HUES6 (cell line): ENCODE results near the gene CD9.
"Not testable (repeated sequence)": the region's sequence is repeated elsewhere in the genome, so short reads cannot be mapped to it uniquely, and the experiment has no call there.

Source experiments
- H3K27ac ChIP-seq: 2 replicates; pipeline ENCODE4 v1.7.0; 2013; ENCODE audit warnings: low read depth, mild to moderate bottlenecking, low read length, inconsistent platforms
- H3K27me3 ChIP-seq: 2 replicates; pipeline ENCODE4 v1.6.1; 2013; ENCODE audit warnings: low read length; ENCODE audit not compliant: control insufficient read depth, insufficient read depth
- H3K36me3 ChIP-seq: 2 replicates; pipeline ENCODE4 v1.6.1; 2013; ENCODE audit warnings: low read length; ENCODE audit not compliant: control insufficient read depth, insufficient read depth
- H3K4me1 ChIP-seq: 2 replicates; pipeline ENCODE4 v1.6.1; 2013; ENCODE audit warnings: low read length; ENCODE audit not compliant: control insufficient read depth, insufficient read depth
- H3K4me3 ChIP-seq: 2 replicates; pipeline ENCODE4 v1.5.1; 2013; ENCODE audit warnings: low read depth, low read length
- H3K9ac ChIP-seq: one replicate; pipeline ENCODE4 v1.6.1; 2013; ENCODE audit warnings: mild to moderate bottlenecking, low read length
- H3K9me3 ChIP-seq: 2 replicates; pipeline ENCODE4 v1.6.1; 2013; ENCODE audit warnings: low read depth, low read length; ENCODE audit not compliant: control insufficient read depth, insufficient read depth

CD9 gene

DNA sequence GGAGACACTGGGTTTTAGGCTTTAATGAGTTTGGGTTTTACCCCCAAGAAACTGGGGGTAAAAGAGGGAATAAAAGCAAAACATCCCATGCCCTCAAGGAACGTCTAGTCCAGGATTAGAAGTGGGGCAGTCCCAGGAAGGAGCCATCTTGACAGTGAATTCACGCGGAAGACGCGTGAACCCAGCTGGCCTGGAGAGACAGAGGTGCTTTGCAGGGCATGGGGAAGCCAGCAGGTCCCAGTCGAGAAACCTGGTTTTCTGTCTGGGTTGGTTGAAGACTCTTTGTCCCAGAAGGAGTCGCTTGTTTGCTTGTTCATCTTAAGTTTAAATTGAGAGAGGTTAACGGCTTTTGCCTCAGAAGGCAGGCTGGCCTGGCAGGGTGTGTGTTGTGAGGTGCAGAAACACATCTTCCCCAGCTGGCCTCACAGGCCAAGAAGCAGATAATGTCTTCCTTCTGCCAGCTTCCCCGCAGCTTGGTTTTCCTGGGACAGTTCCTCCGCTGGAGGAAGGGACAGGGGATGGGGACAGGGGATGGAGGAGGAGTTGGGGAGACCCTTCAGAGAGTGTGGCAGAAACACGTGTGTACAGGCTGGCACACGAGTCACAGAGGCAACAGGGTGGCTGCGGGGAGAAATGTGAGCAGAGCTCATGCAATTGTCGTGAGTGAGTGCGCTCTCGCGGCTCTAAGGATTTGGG lies 18.5 kb upstream of the CD9 start:
- H3K27me3 ChIP-seq = no peaks in the 10 kb centered on the region
- no peaks in the 10 kb centered on the region for H3K36me3 ChIP-seq
- H3K27ac ChIP-seq = no peak overlapping the region
- no peaks in the 10 kb centered on the region for H3K9me3 ChIP-seq
- peaks cover 21% of the 10 kb centered on the region for H3K4me1 ChIP-seq
- no peak overlapping the region for H3K9ac ChIP-seq
- no peak overlapping the region for H3K4me3 ChIP-seq

GRCh38 chr12:6182279-6182898 lies 17.8 kb upstream of the CD9 start:
- no peaks in the 10 kb centered on the region for H3K9me3 ChIP-seq
- no peaks in the 10 kb centered on the region for H3K36me3 ChIP-seq
- no peaks in the 10 kb centered on the region for H3K27me3 ChIP-seq
- H3K4me3 ChIP-seq = no peak overlapping the region
- H3K4me1 ChIP-seq = peaks cover 21% of the 10 kb centered on the region
- H3K27ac ChIP-seq = no peak overlapping the region
- no peak overlapping the region for H3K9ac ChIP-seq

DNA sequence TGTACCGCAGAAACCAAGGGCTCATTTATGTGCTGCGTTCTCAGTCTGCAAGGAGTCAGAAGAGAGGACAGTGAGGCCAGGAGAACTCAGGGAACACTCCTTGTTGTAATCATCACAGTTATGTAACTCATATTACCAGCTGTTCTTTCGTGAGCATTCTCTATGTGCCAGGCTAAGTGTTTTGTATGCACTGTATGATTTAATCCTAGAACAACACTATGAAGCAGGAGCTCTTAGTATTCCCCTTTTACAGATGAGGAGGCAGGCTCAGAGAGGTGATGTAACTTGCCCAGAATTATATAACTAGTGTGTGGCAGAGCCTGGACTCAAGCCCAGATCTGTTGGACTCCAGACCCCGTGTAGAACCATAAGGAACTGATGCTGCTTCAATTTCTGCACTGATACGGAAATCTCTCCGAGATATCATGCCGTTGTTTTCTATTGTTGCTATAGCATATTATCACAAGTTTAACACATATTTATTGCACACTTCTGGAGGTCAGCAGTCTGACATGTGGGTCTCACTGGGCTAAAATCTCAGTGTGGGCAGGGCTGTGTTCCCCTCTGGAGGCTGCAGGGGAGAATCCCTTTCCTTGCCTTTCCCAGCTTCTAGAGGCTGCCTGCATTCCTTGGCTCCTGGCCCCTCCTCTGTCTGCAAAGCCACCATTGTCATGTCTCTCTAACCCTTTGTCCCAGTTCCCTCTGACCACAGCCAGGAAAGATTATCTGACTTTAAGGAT lies 16.3 kb upstream of the CD9 start:
- H3K27ac ChIP-seq = no peak overlapping the region
- H3K4me3 ChIP-seq = no peak overlapping the region
- H3K4me1 ChIP-seq = peaks cover 18% of the 10 kb centered on the region

GRCh38 chr12:6185961-6186827 lies 14.0 kb upstream of the CD9 start:
- Histone ChIP-seq H3K9ac (no peak overlapping the region), H3K4me1 (peaks cover 9% of the 10 kb centered on the region; the same call in 1 of the 2 replicates), H3K4me3 (no peak overlapping the region), H3K27ac (no peak overlapping the region), H3K36me3 (no peaks in the 10 kb centered on the region), H3K9me3 (no peaks in the 10 kb centered on the region), H3K27me3 (no peaks in the 10 kb centered on the region)

More for the DNA sequence above, 16.3 kb upstream of the CD9 start:
- Histone ChIP-seq H3K9ac (no peak overlapping the region), H3K9me3 (no peaks in the 10 kb centered on the region), H3K27me3 (no peaks in the 10 kb centered on the region), H3K36me3 (no peaks in the 10 kb centered on the region)

DNA sequence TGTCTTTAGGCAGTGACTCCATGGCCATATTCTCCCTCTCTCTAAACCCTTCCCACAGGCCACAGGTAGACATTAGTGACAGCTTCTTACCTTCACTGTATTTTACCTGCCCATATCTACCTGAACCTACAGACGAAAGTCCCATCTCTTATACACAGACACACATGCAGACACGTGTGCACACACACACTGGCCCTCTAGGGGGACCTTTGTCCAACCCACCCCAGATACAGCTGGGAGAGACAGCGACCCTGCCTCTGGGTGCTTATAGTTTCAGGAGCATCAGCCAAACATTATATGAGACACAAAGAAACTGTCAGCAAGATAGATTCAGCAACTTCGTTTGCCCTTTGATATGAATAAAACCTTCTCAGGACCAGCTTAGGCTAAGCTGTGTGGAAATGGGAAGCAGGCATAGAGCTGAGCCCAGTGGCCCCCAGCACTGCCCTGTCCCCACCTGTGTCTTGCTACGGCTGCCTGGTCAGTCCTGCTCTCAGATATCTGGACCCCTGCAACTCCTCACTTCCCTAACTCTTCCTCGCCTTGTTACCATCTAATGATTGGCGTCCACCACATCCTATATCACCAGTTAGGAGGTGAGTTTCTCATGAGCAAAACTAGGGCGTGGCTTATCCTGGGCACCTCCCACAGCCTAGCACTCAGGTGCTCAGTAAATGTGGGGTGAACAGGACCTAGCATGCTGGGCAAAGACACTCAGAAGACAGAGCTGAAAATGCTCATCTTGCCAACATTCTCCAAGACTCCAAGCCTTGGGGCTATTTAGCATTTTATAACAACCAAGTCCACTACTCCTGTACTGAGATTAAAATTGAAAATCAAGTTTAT lies 12.0 kb upstream of the CD9 start:
- Histone ChIP-seq H3K4me3 (no peak overlapping the region), H3K27ac (no peak overlapping the region), H3K9me3 (no peaks in the 10 kb centered on the region), H3K27me3 (no peaks in the 10 kb centered on the region), H3K36me3 (no peaks in the 10 kb centered on the region), H3K9ac (no peak overlapping the region), H3K4me1 (peaks cover 3% of the 10 kb centered on the region; the same call in 1 of the 2 replicates)

DNA sequence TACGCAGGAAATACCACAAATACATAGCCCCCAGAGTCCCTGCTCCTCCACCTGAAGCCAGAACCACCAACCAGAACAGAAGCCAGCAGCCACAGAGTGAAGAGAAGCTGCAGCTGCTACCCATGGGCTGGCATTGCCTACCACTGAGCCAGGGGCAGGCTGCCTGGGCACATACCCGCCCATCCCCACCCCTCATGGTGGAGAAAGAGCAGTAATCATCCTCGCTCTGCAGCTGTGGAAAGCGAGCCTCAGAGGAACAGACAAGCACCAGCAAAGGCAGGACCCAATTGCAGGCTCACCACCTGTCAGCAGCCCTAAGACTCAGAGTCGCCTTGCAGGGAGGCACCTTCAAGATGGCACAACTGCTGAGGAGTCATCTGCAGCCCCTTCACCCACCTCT lies 11.2 kb upstream of the CD9 start:
- H3K27ac ChIP-seq = no peak overlapping the region
- H3K36me3 ChIP-seq = no peaks in the 10 kb centered on the region
- no peaks in the 10 kb centered on the region for H3K9me3 ChIP-seq
- peaks cover 11% of the 10 kb centered on the region; the same call in 1 of the 2 replicates for H3K4me1 ChIP-seq
- H3K9ac ChIP-seq = no peak overlapping the region
- H3K4me3 ChIP-seq = no peak overlapping the region
- no peaks in the 10 kb centered on the region for H3K27me3 ChIP-seq

- not testable (repeated sequence) for H3K9ac ChIP-seq, H3K4me3 ChIP-seq, H3K9me3 ChIP-seq, H3K36me3 ChIP-seq, H3K27me3 ChIP-seq, H3K27ac ChIP-seq
- H3K4me1 ChIP-seq = peaks cover 15% of the 10 kb centered on the region; the same call in 1 of the 2 replicates
Observed at GRCh38 chr12:6189952-6190598, 10.1 kb upstream of the CD9 start.

DNA sequence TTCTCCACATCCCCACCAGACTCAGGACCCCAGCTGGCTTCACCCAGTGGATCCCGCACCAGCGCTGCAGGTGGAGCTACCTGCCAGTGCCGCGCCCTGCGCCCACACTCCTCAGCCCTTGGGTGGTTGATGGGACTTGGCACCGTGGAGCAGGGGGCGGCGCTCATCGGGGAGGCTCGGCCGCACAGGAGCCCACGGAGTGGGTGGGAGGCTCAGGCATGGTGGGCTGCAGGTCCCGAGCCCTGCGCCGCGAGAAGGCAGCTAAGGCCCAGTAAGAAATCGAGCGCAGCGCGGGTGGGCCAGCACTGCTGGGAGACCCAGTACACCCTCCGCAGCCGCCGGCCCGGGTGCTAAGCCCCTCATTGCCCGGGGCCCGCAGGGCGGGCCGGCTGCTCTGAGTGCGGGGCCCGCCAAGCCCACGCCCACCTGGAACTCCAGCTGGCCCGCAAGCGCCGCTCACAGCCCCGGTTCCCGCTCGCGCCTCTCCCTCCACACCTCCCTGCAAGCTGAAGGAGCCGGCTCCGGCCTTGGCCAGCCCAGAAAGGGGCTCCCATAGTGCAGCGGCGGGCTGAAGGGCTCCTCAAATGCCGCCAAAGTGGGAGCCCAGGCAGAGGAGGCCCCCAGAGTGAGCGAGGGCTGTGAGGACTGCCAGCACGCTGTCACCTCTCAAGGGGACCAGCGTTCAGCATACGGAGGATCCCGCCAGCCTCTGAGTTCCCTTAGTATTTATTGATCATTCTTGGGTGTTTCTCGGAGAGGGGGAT lies 9.3 kb upstream of the CD9 start:
- H3K27me3 ChIP-seq, H3K27ac ChIP-seq, H3K9me3 ChIP-seq, H3K4me3 ChIP-seq, H3K9ac ChIP-seq, H3K36me3 ChIP-seq: not testable (repeated sequence)
- peaks cover 22% of the 10 kb centered on the region for H3K4me1 ChIP-seq

DNA sequence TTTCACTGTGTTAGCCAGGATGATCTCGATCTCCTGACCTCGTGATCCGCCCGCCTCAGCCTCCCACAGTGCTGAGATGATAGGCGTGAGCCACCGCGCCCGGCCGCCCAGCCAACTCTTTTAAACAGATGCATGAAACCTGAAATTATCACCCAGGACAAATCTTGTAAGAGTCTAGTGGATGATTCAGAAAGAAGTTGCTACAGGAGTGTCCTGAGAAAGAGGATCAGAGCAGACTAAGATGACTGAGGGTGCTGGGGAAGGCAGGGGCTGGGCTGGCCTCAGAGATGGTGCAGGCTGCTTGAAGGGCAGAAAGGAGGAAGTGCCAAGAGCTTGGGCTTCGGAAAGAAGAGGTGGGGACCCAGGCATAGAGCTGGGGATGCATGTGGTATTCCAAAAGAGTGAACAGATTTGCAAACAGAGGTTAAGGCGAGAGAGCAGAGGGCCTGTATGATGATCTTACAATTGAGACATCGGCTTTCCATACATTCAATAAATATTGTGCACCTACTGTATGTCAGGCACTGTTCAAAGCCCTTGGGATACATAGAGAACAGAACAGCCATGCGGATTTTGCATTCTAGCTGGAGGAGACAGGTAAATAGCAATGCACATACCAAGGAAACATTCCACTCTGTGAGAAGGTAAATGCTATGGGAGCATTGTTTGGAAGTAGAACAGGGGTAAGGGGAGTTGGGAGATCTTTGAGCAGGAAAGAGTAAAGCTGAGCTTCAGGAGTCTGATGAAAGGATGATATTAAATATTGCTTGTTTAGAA lies 7.4 kb upstream of the CD9 start:
- no peak overlapping the region for H3K4me3 ChIP-seq
- H3K9ac ChIP-seq = no peak overlapping the region
- H3K4me1 ChIP-seq = peaks cover 32% of the 10 kb centered on the region
- H3K36me3 ChIP-seq = no peaks in the 10 kb centered on the region
- H3K27me3 ChIP-seq = no peaks in the 10 kb centered on the region
- H3K27ac ChIP-seq = no peak overlapping the region
- H3K9me3 ChIP-seq = no peaks in the 10 kb centered on the region
